Measurements from ENCODE around the gene BOD1L1.

BOD1L1 gene

GRCh38 chr4:13539047-13539618 is 88.4 kb downstream of the BOD1L1 start:
- DNase-seq (ENCODE audit: low read depth) = no peak

- no peak for DNase-seq (ENCODE audit: low read depth)
Observed at GRCh38 chr4:13538427-13538973, 89.0 kb downstream of the BOD1L1 start.

- DNase-seq (ENCODE audit: low read depth) = no peak
Observed at GRCh38 chr4:13537832-13538177, 89.7 kb downstream of the BOD1L1 start.

GRCh38 chr4:13537011-13537831 is 90.3 kb downstream of the BOD1L1 start:
- no peak for DNase-seq (ENCODE audit: low read depth)

- no peak for DNase-seq (ENCODE audit: low read depth)
Observed at GRCh38 chr4:13536607-13537006, 90.9 kb downstream of the BOD1L1 start.

- DNase-seq (ENCODE audit: low read depth) = no peak
Observed at GRCh38 chr4:13535708-13536361, 91.7 kb downstream of the BOD1L1 start.

GRCh38 chr4:13535118-13535517 is 92.4 kb downstream of the BOD1L1 start:
- no peak for DNase-seq (ENCODE audit: low read depth)

- DNase-seq (ENCODE audit: low read depth) = no peak
Observed at GRCh38 chr4:13534344-13535063, 93.0 kb downstream of the BOD1L1 start.

- DNase-seq (ENCODE audit: low read depth) = no peak
Observed at GRCh38 chr4:13533670-13534343, 93.7 kb downstream of the BOD1L1 start.

GRCh38 chr4:13531625-13531998 is 95.9 kb downstream of the BOD1L1 start:
- no peak for DNase-seq (ENCODE audit: low read depth)

GRCh38 chr4:13530823-13531624 is 96.5 kb downstream of the BOD1L1 start:
- no peak for DNase-seq (ENCODE audit: low read depth)

- no peak for DNase-seq (ENCODE audit: low read depth)
Observed at GRCh38 chr4:13529128-13529919, 98.2 kb downstream of the BOD1L1 start.

GRCh38 chr4:13528821-13529127 is 98.8 kb downstream of the BOD1L1 start:
- DNase-seq (ENCODE audit: low read depth) = no peak

- no peak for DNase-seq (ENCODE audit: low read depth)
Observed at GRCh38 chr4:13527981-13528820, 99.3 kb downstream of the BOD1L1 start.

- DNase-seq (ENCODE audit: low read depth) = no peak
Observed at GRCh38 chr4:13527192-13527980, 100.1 kb downstream of the BOD1L1 start.

- no peak for DNase-seq (ENCODE audit: low read depth)
Observed at GRCh38 chr4:13526658-13527057, 100.9 kb downstream of the BOD1L1 start.

GRCh38 chr4:13525606-13526281 is 101.8 kb downstream of the BOD1L1 start:
- no peak for DNase-seq (ENCODE audit: low read depth)
